Sigmoid colon (tissue), 3 donors: ENCODE data around the gene POLG.

Source experiments
- POLR2A ChIP-seq, 2 donors: fragments of 450-650 bp; IDR thresholded peaks; one replicate each; pipeline ENCODE4 v1.6.1; 2016; ENCODE audit warnings: antibody characterized with exemption in 2 of 2, mild to moderate bottlenecking in 2 of 2, moderate library complexity in 2 of 2
- TF ChIP-seq, protein P1 (sequence below), 4 experiments: fragments of 450-650 bp in 3 of 4; fragments of 200-600 bp in 1 of 4; IDR thresholded peaks; one replicate each; pipeline ENCODE4 v1.5.1; 2016 to 2019; ENCODE audit warnings: antibody characterized with exemption in 4 of 4, mild to moderate bottlenecking in 3 of 4, moderate library complexity in 2 of 4

DNA sequence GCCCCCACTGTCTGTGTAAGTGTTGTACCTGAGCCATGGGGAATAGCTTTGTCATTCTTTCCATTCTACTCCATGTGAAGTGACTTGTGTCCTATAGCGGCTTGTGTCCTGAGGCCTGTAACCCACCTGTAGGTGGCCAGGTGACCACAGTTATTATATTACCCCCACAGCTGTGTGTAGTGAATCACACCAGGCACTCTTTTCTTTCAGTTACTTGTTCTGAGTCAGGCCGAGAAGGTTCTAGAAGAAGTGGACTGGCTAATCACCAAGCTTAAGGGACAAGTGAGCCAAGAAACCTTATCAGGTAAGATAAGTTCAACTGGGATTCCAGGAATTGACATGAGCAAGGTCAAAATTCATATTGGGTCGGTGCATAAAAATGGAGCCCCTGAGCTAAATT is 29.2 kb downstream of the POLG start:
- TF ChIP-seq, protein P1, sequence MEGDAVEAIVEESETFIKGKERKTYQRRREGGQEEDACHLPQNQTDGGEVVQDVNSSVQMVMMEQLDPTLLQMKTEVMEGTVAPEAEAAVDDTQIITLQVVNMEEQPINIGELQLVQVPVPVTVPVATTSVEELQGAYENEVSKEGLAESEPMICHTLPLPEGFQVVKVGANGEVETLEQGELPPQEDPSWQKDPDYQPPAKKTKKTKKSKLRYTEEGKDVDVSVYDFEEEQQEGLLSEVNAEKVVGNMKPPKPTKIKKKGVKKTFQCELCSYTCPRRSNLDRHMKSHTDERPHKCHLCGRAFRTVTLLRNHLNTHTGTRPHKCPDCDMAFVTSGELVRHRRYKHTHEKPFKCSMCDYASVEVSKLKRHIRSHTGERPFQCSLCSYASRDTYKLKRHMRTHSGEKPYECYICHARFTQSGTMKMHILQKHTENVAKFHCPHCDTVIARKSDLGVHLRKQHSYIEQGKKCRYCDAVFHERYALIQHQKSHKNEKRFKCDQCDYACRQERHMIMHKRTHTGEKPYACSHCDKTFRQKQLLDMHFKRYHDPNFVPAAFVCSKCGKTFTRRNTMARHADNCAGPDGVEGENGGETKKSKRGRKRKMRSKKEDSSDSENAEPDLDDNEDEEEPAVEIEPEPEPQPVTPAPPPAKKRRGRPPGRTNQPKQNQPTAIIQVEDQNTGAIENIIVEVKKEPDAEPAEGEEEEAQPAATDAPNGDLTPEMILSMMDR (IDR thresholded peaks at IDR 0.05) = no peak
- no peak for TF ChIP-seq POLR2A (IDR thresholded peaks at IDR 0.05)
